HUES64 (cell line): ENCODE measurements around the gene CDH13.

Experiments
- H3K27ac ChIP-seq: 2 replicates; pipeline ENCODE4 v1.7.0; 2013; ENCODE audit warnings: low read depth, low read length, inconsistent platforms
- H3K27me3 ChIP-seq: 2 replicates; pipeline ENCODE4 v1.6.1; 2013; ENCODE audit warnings: mild to moderate bottlenecking, low read length; ENCODE audit not compliant: insufficient read depth
- H3K36me3 ChIP-seq: 2 replicates; pipeline ENCODE4 v1.6.1; 2013; ENCODE audit warnings: mild to moderate bottlenecking, low read length; ENCODE audit not compliant: insufficient read depth
- H3K4me1 ChIP-seq: 2 replicates; pipeline ENCODE4 v1.6.1; 2013; ENCODE audit warnings: mild to moderate bottlenecking, low read length, moderate library complexity; ENCODE audit not compliant: insufficient read depth
- H3K4me3 ChIP-seq: 2 replicates; pipeline ENCODE4 v1.5.1; 2013; ENCODE audit warnings: mild to moderate bottlenecking, low read length, moderate library complexity
- H3K9ac ChIP-seq: 2 replicates; pipeline ENCODE4 v1.6.1; 2013; ENCODE audit warnings: mild to moderate bottlenecking, low read depth, low read length
- H3K9me3 ChIP-seq: 2 replicates; pipeline ENCODE4 v1.6.1; 2013; ENCODE audit warnings: low read depth, low read length; ENCODE audit not compliant: insufficient read depth
- WGBS: fragments of 150-250, 120-280 bp; methylation state at CpG from one replicate; pipeline ENCODE4 v1.1.7; 2013; ENCODE audit warnings: missing lambda C conversion rate; 5-methylcytosine and 5-hydroxymethylcytosine counted together

Gene CDH13

GRCh38 chr16:83066011-83066410, 439.2 kb downstream of the CDH13 start:
- H3K9ac ChIP-seq = no peak overlapping the region
- no peak overlapping the region for H3K27ac ChIP-seq
- H3K4me3 ChIP-seq = no peak overlapping the region
- no peaks in the 10 kb centered on the region for H3K36me3 ChIP-seq
- peaks cover 17% of the 10 kb centered on the region for H3K9me3 ChIP-seq
- 94% methylated on average over 3 of the region's 3 CpGs for WGBS
- H3K4me1 ChIP-seq = no peaks in the 10 kb centered on the region
- no peaks in the 10 kb centered on the region for H3K27me3 ChIP-seq

GRCh38 chr16:83066881-83067280, 440.1 kb downstream of the CDH13 start:
- Histone ChIP-seq H3K4me3 (no peak overlapping the region), H3K27me3 (no peaks in the 10 kb centered on the region), H3K9me3 (peaks cover 17% of the 10 kb centered on the region), H3K4me1 (no peaks in the 10 kb centered on the region), H3K27ac (no peak overlapping the region), H3K9ac (no peak overlapping the region), H3K36me3 (no peaks in the 10 kb centered on the region)
- 75% methylated on average over 2 of the region's 2 CpGs for WGBS

DNA sequence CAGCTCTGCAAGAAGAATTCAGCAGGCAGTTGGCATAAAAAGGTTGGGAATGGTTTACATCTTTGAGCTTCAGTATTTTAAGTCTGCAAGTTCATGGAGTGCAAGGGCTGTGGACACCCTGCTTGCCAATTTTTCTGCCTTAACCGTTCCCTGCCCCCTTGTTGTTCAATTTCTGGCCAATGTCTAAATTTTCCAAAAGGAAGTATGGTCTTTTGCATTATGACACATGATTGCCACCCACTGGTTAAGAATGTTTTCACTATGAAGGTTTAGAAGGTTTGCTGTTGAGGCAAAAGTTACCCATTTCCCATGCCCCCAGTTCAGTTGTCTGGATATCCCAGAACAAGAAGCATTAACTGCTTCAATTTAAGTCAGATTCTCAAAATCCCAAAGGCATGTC, 441.9 kb downstream of the CDH13 start:
- H3K4me3 ChIP-seq = no peak overlapping the region
- no peaks in the 10 kb centered on the region for H3K27me3 ChIP-seq
- 90% methylated on average over 1 of the region's 1 CpG for WGBS
- no peak overlapping the region for H3K27ac ChIP-seq
- H3K9ac ChIP-seq = no peak overlapping the region
- peaks cover 17% of the 10 kb centered on the region for H3K9me3 ChIP-seq
- H3K36me3 ChIP-seq = no peaks in the 10 kb centered on the region
- H3K4me1 ChIP-seq = peaks cover 8% of the 10 kb centered on the region; the same call in 1 of the 2 replicates

- Histone ChIP-seq H3K36me3 (no peaks in the 10 kb centered on the region), H3K27ac (no peak overlapping the region), H3K9ac (no peak overlapping the region), H3K9me3 (peaks cover 13% of the 10 kb centered on the region), H3K4me1 (peaks cover 8% of the 10 kb centered on the region; the same call in 1 of the 2 replicates), H3K4me3 (no peak overlapping the region), H3K27me3 (no peaks in the 10 kb centered on the region)
- WGBS = 98% methylated on average over 4 of the region's 5 CpGs
Measured at GRCh38 chr16:83070416-83071209, 443.8 kb downstream of the CDH13 start.

DNA sequence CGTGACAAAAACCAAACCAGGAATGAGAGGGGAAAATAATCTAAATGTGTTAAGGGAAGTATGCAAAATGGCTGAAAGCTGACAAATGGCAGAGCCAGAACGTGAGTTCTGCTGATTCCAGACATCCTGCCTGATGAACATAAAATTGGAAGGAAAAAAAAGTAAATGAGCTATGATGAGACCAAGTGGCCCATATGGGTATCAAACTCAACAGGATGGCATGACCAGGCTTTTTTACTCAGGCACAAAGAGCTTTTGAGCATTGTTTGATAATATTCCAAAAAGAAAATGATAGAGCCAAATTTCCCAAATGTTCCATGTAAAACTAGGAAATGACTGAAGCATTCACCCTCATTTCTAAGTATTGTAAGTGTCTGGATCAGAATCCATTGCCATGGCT, 449.2 kb downstream of the CDH13 start:
- Histone ChIP-seq H3K36me3 (no peaks in the 10 kb centered on the region), H3K9me3 (no peaks in the 10 kb centered on the region), H3K4me3 (no peak overlapping the region), H3K4me1 (peaks cover 8% of the 10 kb centered on the region; the same call in 1 of the 2 replicates), H3K27me3 (no peaks in the 10 kb centered on the region), H3K9ac (no peak overlapping the region), H3K27ac (no peak overlapping the region)
- 92% methylated on average over 2 of the region's 2 CpGs for WGBS

DNA sequence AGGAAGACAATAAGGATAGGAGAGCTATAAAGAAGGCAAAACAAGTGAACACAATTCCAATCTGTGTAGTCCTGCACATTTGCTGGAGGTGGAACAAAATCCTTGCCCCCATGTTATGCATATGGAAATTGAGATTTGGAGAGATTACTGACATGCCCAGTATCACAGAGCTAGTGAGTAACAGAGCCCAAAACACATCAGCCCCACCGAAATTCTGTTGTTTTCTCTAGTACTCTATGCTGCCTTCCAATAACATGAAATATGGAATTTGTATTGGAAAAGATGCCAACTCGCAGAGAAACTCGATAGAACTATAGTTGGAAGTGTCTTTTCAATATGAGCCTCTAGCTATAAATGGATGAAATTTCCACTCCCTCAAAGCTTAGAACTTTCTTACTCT, 456.6 kb downstream of the CDH13 start:
- Histone ChIP-seq H3K9me3 (no peaks in the 10 kb centered on the region), H3K36me3 (no peaks in the 10 kb centered on the region), H3K9ac (no peak overlapping the region), H3K27ac (no peak overlapping the region), H3K4me1 (0 out of 2 replicates have a peak, but pooled peaks cover 2% of the 10 kb centered on the region), H3K4me3 (no peak overlapping the region), H3K27me3 (no peaks in the 10 kb centered on the region)
- 85% methylated on average over 3 of the region's 3 CpGs for WGBS

DNA sequence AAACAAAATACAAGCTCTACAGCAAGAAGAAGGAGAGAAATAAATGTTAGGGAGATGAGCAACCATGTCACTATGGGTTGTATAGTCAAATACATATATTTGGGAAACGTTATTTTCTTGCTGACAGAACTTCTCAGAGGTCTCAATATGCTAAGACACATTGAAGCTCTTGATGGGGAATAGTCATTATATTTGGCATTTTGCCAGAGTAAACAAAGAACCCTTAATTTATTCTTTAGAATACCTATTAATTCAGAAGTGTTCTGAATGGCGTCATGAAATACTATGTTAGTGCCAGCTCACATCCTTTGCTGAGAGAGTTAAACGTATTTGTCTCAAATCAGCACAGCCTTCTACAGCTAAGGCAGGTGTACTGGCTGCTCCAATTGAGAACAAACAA, 458.9 kb downstream of the CDH13 start:
- H3K9ac ChIP-seq = no peak overlapping the region
- no peak overlapping the region for H3K4me3 ChIP-seq
- H3K27ac ChIP-seq = no peak overlapping the region
- H3K9me3 ChIP-seq = no peaks in the 10 kb centered on the region
- WGBS = 67% methylated on average over 3 of the region's 3 CpGs
- H3K4me1 ChIP-seq = 0 out of 2 replicates have a peak, but pooled peaks cover 2% of the 10 kb centered on the region
- no peaks in the 10 kb centered on the region for H3K27me3 ChIP-seq
- no peaks in the 10 kb centered on the region for H3K36me3 ChIP-seq

DNA sequence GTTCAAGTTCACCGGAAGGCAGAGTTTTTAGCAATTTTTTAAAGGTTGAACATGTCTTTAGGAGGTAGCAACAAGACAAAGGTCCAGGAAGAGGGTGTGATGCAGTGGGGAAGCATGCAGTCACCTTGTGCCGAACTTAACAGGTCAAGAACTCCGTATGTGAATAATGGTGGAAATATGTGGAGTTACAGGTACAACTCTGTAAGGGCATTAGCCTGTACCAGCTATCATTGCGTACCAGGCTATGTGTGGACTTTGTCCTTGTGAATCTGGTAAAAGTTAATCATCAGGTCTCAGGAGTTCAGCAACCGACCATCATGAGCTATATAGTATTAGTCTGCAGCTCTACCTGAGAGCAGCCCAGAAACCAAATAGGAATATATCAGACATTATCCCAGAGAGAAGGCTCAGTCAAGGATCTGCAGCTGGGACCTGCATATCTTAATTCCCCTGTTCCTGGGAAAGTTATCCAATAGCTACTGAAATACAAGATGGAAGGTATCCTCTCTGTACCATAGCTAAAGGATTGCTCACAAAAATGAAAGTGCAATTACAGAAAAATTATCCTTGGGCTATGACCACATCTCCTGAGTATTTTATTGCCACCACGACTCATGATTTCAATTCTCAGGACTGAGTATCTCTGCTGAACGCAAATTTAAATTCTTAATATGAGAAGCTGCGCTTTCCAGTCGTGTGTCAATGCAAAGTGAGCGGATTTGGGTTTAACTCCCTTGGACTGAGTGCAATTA, 469.3 kb downstream of the CDH13 start:
- Histone ChIP-seq H3K27ac (no peak overlapping the region), H3K36me3 (no peaks in the 10 kb centered on the region), H3K4me3 (no peak overlapping the region), H3K4me1 (no peaks in the 10 kb centered on the region), H3K9ac (no peak overlapping the region), H3K27me3 (no peaks in the 10 kb centered on the region), H3K9me3 (peaks cover 9% of the 10 kb centered on the region; the same call in 1 of the 2 replicates)
- WGBS = 86% methylated on average over 10 of the region's 10 CpGs

DNA sequence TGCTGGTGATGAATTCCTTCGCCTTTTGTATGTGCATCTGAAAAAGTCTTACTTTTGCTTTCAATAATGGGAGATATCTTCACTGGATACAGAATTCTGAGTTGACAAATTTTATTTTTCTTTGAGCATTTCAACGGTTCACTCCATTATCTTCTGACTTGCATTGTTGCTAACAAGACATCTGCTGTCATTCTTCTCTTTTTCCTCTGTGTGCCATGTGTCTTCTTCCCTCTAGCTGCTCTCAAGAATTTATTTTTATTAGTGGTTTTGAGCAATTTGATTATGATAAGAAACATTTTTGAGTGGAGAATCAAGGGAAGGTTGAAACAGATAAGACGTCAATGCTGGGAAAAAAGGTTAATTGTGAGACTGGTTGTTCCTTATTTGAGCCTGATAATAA, 471.8 kb downstream of the CDH13 start:
- H3K27ac ChIP-seq = no peak overlapping the region
- H3K27me3 ChIP-seq = no peaks in the 10 kb centered on the region
- no peak overlapping the region for H3K9ac ChIP-seq
- H3K4me1 ChIP-seq = no peaks in the 10 kb centered on the region
- WGBS = 95% methylated on average over 3 of the region's 3 CpGs
- H3K4me3 ChIP-seq = no peak overlapping the region
- no peaks in the 10 kb centered on the region for H3K36me3 ChIP-seq
- peaks cover 14% of the 10 kb centered on the region; the same call in 1 of the 2 replicates for H3K9me3 ChIP-seq

DNA sequence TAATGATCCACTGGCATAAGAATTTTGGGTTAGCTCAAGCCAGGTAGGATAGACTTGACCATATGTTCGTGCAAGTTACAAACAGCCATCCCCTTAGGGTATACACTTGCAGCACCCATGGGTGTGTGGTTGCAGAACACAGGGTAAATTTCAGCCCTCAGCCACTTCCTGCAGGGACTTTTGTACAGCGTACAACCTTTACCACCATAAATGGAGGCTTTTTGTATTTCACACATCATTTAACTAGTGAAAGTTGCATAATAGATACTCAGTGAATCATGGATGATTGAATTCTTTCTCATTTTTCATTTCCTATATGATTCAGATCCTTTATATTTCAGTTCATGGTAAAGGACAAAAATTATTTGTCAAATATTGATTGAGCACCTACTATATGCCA, 473.9 kb downstream of the CDH13 start:
- Histone ChIP-seq H3K36me3 (no peaks in the 10 kb centered on the region), H3K9ac (no peak overlapping the region), H3K27me3 (no peaks in the 10 kb centered on the region), H3K4me1 (no peaks in the 10 kb centered on the region), H3K4me3 (no peak overlapping the region), H3K9me3 (peaks cover 14% of the 10 kb centered on the region; the same call in 1 of the 2 replicates), H3K27ac (no peak overlapping the region)
- WGBS = 94% methylated on average over 1 of the region's 2 CpGs

GRCh38 chr16:83102336-83102735, 475.6 kb downstream of the CDH13 start:
- Histone ChIP-seq H3K27me3 (no peaks in the 10 kb centered on the region), H3K4me1 (no peaks in the 10 kb centered on the region), H3K36me3 (no peaks in the 10 kb centered on the region), H3K9me3 (peaks cover 14% of the 10 kb centered on the region; the same call in 1 of the 2 replicates), H3K9ac (no peak overlapping the region), H3K4me3 (no peak overlapping the region), H3K27ac (no peak overlapping the region)
- WGBS = 79% methylated on average over 6 of the region's 6 CpGs
